ENCODE data around the gene ACP6.
"Not testable (repeated sequence)": the region's sequence is repeated elsewhere in the genome, so short reads cannot be mapped to it uniquely, and the experiment has no call there.

ACP6 gene

GRCh38 chr1:147670319-147671001 lies at the start of gene ACP6:
Gene ACP6 (minus strand): TSS chr1:147670524. CDS start chr1:147670048, 476 bp downstream.
- Mint-ChIP-seq H3K36me3 (ENCODE audit: low read depth) (peaks cover 3% of the 10 kb centered on the region), H3K4me3 (peak within 1 kb of the TSS; percentile 97), H3K4me1 (ENCODE audit: low read depth) (peaks cover 31% of the 10 kb centered on the region), H3K27ac (peak within 1 kb of the TSS; percentile 88), H3K27me3 (ENCODE audit: low read depth) (peaks cover 30% of the 10 kb centered on the region), H3K9me3 (no peaks in the 10 kb centered on the region)

GRCh38 chr1:147719711-147720225 lies 49.4 kb upstream of the ACP6 start:
- Mint-ChIP-seq H3K36me3 (ENCODE audit: low read depth) (no peaks in the 10 kb centered on the region), H3K9me3 (peaks cover 5% of the 10 kb centered on the region), H3K27me3 (ENCODE audit: low read depth) (peaks cover 20% of the 10 kb centered on the region), H3K4me1 (ENCODE audit: low read depth) (peaks cover 8% of the 10 kb centered on the region), H3K27ac (no peak overlapping the region), H3K4me3 (no peak overlapping the region)

GRCh38 chr1:147719029-147719698 lies 48.8 kb upstream of the ACP6 start:
- Mint-ChIP-seq H3K9me3 (peaks cover 5% of the 10 kb centered on the region), H3K4me1 (ENCODE audit: low read depth) (peaks cover 8% of the 10 kb centered on the region), H3K27me3 (ENCODE audit: low read depth) (peaks cover 26% of the 10 kb centered on the region), H3K36me3 (ENCODE audit: low read depth) (no peaks in the 10 kb centered on the region), H3K27ac (no peak overlapping the region), H3K4me3 (no peak overlapping the region)

- Mint-ChIP-seq H3K4me3 (no peak overlapping the region), H3K27me3 (ENCODE audit: low read depth) (peaks cover 28% of the 10 kb centered on the region), H3K36me3 (ENCODE audit: low read depth) (no peaks in the 10 kb centered on the region), H3K27ac (no peak overlapping the region), H3K4me1 (ENCODE audit: low read depth) (peaks cover 8% of the 10 kb centered on the region), H3K9me3 (peaks cover 5% of the 10 kb centered on the region)
Measured at GRCh38 chr1:147717706-147718097, 47.4 kb upstream of the ACP6 start.

- Mint-ChIP-seq H3K4me3 (no peak overlapping the region), H3K27ac (no peak overlapping the region), H3K36me3 (ENCODE audit: low read depth) (no peaks in the 10 kb centered on the region), H3K9me3 (peaks cover 5% of the 10 kb centered on the region), H3K27me3 (ENCODE audit: low read depth) (peaks cover 27% of the 10 kb centered on the region), H3K4me1 (ENCODE audit: low read depth) (peaks cover 8% of the 10 kb centered on the region)
Measured at GRCh38 chr1:147717051-147717705, 46.9 kb upstream of the ACP6 start.

- peaks cover 50% of the 10 kb centered on the region for H3K27me3 Mint-ChIP-seq (ENCODE audit: low read depth)
- no peaks in the 10 kb centered on the region for H3K36me3 Mint-ChIP-seq (ENCODE audit: low read depth)
- no peak overlapping the region for H3K27ac Mint-ChIP-seq
- no peaks in the 10 kb centered on the region for H3K9me3 Mint-ChIP-seq
- H3K4me3 Mint-ChIP-seq, result no peak overlapping the region
- peaks cover 6% of the 10 kb centered on the region for H3K4me1 Mint-ChIP-seq (ENCODE audit: low read depth)
Measured at GRCh38 chr1:147712605-147713004, 42.3 kb upstream of the ACP6 start.

- Mint-ChIP-seq H3K36me3 (ENCODE audit: low read depth) (no peaks in the 10 kb centered on the region), H3K4me1 (ENCODE audit: low read depth) (peaks cover 5% of the 10 kb centered on the region), H3K27ac (no peak overlapping the region), H3K9me3 (no peaks in the 10 kb centered on the region), H3K27me3 (ENCODE audit: low read depth) (peaks cover 30% of the 10 kb centered on the region), H3K4me3 (peak overlapping the region; percentile 16)
Measured at GRCh38 chr1:147700042-147701006, 30.0 kb upstream of the ACP6 start.

GRCh38 chr1:147699686-147700041 lies 29.3 kb upstream of the ACP6 start:
- Mint-ChIP-seq H3K4me1 (ENCODE audit: low read depth) (peaks cover 5% of the 10 kb centered on the region), H3K27ac (no peak overlapping the region), H3K4me3 (no peak overlapping the region), H3K9me3 (no peaks in the 10 kb centered on the region), H3K36me3 (ENCODE audit: low read depth) (no peaks in the 10 kb centered on the region), H3K27me3 (ENCODE audit: low read depth) (peaks cover 31% of the 10 kb centered on the region)

GRCh38 chr1:147683163-147683763 lies 12.9 kb upstream of the ACP6 start:
- Mint-ChIP-seq H3K9me3 (peaks cover 21% of the 10 kb centered on the region), H3K27ac (no peak overlapping the region), H3K27me3 (ENCODE audit: low read depth) (peaks cover 27% of the 10 kb centered on the region), H3K36me3 (ENCODE audit: low read depth) (peaks cover 5% of the 10 kb centered on the region), H3K4me3 (no peak overlapping the region), H3K4me1 (ENCODE audit: low read depth) (no peaks in the 10 kb centered on the region)

- not testable (repeated sequence) for H3K36me3 Mint-ChIP-seq (ENCODE audit: low read depth); H3K27ac Mint-ChIP-seq; H3K4me3 Mint-ChIP-seq; H3K4me1 Mint-ChIP-seq (ENCODE audit: low read depth)
- peaks cover 26% of the 10 kb centered on the region for H3K9me3 Mint-ChIP-seq
- peaks cover 21% of the 10 kb centered on the region for H3K27me3 Mint-ChIP-seq (ENCODE audit: low read depth)
Measured at GRCh38 chr1:147680608-147681235, 10.4 kb upstream of the ACP6 start.

- H3K27ac Mint-ChIP-seq; H3K36me3 Mint-ChIP-seq (ENCODE audit: low read depth); H3K4me1 Mint-ChIP-seq (ENCODE audit: low read depth); H3K4me3 Mint-ChIP-seq: not testable (repeated sequence)
- Mint-ChIP-seq H3K27me3 (ENCODE audit: low read depth) (peaks cover 35% of the 10 kb centered on the region), H3K9me3 (peaks cover 21% of the 10 kb centered on the region)
Measured at GRCh38 chr1:147677681-147678080, 7.4 kb upstream of the ACP6 start.

GRCh38 chr1:147676311-147677085 lies 6.2 kb upstream of the ACP6 start:
- H3K27me3 Mint-ChIP-seq (ENCODE audit: low read depth), result peaks cover 39% of the 10 kb centered on the region
- H3K27ac Mint-ChIP-seq, result no peak overlapping the region

GRCh38 chr1:147673816-147674215 lies 3.5 kb upstream of the ACP6 start:
- Mint-ChIP-seq H3K27me3 (ENCODE audit: low read depth) (peaks cover 39% of the 10 kb centered on the region), H3K9me3 (peaks cover 10% of the 10 kb centered on the region), H3K4me3 (no peak overlapping the region), H3K4me1 (ENCODE audit: low read depth) (peaks cover 21% of the 10 kb centered on the region), H3K27ac (no peak overlapping the region), H3K36me3 (ENCODE audit: low read depth) (peaks cover 3% of the 10 kb centered on the region)

More at GRCh38 chr1:147676311-147677085, 6.2 kb upstream of the ACP6 start:
- Mint-ChIP-seq H3K4me1 (ENCODE audit: low read depth) (peaks cover 6% of the 10 kb centered on the region), H3K9me3 (peaks cover 14% of the 10 kb centered on the region), H3K36me3 (ENCODE audit: low read depth) (no peaks in the 10 kb centered on the region), H3K4me3 (no peak overlapping the region)
